Fibroblast of skin of left quadriceps (primary cell): ENCODE data around the gene RBP7.
A peak's percentile ranks its signal among the peaks of the same experiment; 100 is the strongest.
"Not testable (repeated sequence)": the region's sequence is repeated elsewhere in the genome, so short reads cannot be mapped to it uniquely, and the experiment has no call there.

Experiments used
- DNase-seq, 2 experiments: peaks; one replicate each; pipeline ENCODE4 v3.0.0-alpha.2; 2013; ENCODE audit warnings: low read depth in 2 of 2

RBP7 gene

GRCh38 chr1:9996624-9997582 lies at the start of gene RBP7:
TSS of gene RBP7 (plus strand) at chr1:9997228. CDS start at chr1:9997259, 31 bp downstream.
- DNase-seq = no peak

- no peak for DNase-seq
These were observed 39.3 kb upstream of the RBP7 start for GRCh38 chr1:9957726-9958125.

- no peak for DNase-seq
These were observed 37.0 kb upstream of the RBP7 start for GRCh38 chr1:9960011-9960410.

- DNase-seq = no peak
These were observed 36.1 kb upstream of the RBP7 start for GRCh38 chr1:9960706-9961562.

GRCh38 chr1:9984253-9984652 lies 12.8 kb upstream of the RBP7 start:
- no peak for DNase-seq

- no peak for DNase-seq
These were observed 12.0 kb upstream of the RBP7 start for GRCh38 chr1:9985001-9985400.

- DNase-seq = no peak
These were observed 7.3 kb upstream of the RBP7 start for GRCh38 chr1:9989773-9990172.

- DNase-seq = no peak
These were observed 6.1 kb upstream of the RBP7 start for GRCh38 chr1:9990944-9991343.

- DNase-seq = no peak
These were observed 4.1 kb upstream of the RBP7 start for GRCh38 chr1:9992910-9993309.

GRCh38 chr1:9993561-9994075 lies 3.4 kb upstream of the RBP7 start:
- DNase-seq = no peak

GRCh38 chr1:10001016-10001665 lies 4.1 kb downstream of the RBP7 start:
- no peak for DNase-seq

- not testable (repeated sequence) for DNase-seq
These were observed 8.2 kb downstream of the RBP7 start for GRCh38 chr1:10005248-10005647.

GRCh38 chr1:10007169-10007568 lies 10.1 kb downstream of the RBP7 start:
- DNase-seq = no peak

- no peak for DNase-seq
These were observed 17.0 kb downstream of the RBP7 start for GRCh38 chr1:10014016-10014415.

GRCh38 chr1:10019561-10019960 lies 22.5 kb downstream of the RBP7 start:
- DNase-seq = no peak

GRCh38 chr1:10020086-10020485 lies 23.1 kb downstream of the RBP7 start:
- no peak for DNase-seq

GRCh38 chr1:10020678-10021077 lies 23.6 kb downstream of the RBP7 start:
- DNase-seq = peak in 1 of 2 experiments; percentile 44

- DNase-seq = not testable (repeated sequence)
These were observed 25.0 kb downstream of the RBP7 start for GRCh38 chr1:10021992-10022391.

GRCh38 chr1:10022656-10023055 lies 25.6 kb downstream of the RBP7 start:
- no peak for DNase-seq

- DNase-seq = no peak
These were observed 28.3 kb downstream of the RBP7 start for GRCh38 chr1:10025354-10025753.

- no peak for DNase-seq
These were observed 30.0 kb downstream of the RBP7 start for GRCh38 chr1:10027027-10027426.
